CD4-positive, alpha-beta T cell treated with Interleukin-6 at 100 ng/mL for 8 hours (primary cell): ENCODE results near the gene PCNX2.

Source experiments
- DNase-seq: peaks from one replicate; pipeline ENCODE4 v3.0.0-alpha.2; 2020; ENCODE audit warnings: mixed read lengths, low spot score

The PCNX2 gene

GRCh38 chr1:232958067-232958466 lies 337.5 kb downstream of the PCNX2 start:
- DNase-seq: no peak

GRCh38 chr1:232956081-232956480 lies 339.4 kb downstream of the PCNX2 start:
- no peak for DNase-seq

DNA sequence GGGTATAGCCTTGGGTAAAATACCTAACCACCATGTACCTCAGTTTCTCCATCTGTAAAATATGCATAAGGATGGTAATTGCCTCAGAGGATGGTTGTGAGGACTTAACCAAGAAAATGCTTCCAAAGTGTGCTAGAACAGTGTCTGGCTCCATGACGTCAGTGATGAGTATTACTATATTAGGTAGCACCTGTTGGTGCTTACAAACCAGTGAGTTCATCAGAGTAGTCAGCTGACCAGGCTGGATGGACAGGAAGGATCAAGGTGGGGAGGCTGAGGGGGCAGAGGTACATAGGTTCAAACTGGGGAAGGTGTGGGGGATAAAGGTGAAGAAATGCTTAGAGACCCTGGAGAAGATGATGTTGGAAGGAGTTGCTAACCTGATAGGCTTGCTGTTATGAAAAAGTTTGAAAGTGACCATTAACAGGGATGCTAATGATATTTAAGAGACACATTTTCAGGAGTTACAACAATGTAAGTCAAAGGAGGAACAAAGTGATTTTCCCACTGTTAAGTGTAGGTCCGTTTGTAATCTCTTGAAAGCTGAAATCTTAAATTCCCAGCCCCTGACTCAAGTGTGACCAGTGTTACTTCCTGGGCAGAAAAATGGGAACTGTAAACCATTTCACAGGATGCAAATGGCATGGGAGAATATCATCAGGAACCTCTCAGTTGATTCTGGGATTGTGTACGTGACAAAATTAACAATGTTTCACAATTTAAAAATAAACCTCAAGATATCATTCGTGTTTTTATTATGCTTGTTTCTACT lies 340.7 kb downstream of the PCNX2 start:
- no peak for DNase-seq

GRCh38 chr1:232952514-232953499 lies 342.7 kb downstream of the PCNX2 start:
- peak; percentile 20 for DNase-seq

DNA sequence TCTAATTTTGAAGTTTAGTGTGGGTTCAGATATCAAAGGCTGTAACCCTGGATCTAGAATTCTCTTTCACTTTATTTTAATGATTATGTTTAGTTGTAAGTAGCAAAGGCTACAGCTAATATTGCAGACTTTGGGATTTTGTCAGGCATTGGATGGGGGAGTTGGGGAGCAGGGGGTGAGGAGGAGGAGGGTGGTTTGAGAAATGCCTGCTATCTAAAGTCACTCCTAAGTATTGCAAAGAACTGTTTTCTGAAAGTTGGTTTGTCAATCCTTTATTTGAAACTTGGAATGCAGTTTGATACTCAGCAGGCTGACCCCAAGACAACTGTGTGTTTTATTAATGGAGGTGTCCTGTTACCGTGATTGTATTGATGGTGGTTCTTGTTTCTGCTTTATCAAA lies 343.9 kb downstream of the PCNX2 start:
- no peak for DNase-seq

DNA sequence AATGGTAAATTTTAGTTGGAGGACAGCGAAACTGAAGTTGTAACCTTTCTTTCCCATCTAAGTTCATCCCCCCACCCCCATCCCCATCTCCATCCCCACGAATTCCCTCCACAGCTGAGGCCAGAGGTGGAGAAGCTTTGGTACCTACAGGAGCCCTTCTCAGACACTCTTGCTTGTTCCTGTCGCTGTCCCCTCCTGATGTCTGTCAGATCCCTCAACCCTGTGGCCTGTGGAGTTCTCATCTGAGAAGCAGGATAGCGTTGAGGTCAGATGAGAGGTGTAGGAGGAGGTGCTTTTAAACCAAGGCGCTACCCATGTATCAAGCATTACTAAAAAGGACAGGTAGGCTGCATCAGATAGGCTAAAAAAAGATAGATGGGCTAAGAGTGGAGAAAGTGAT lies 344.3 kb downstream of the PCNX2 start:
- peak; percentile 18 for DNase-seq

- DNase-seq: peak; percentile 94
These were observed 345.0 kb downstream of the PCNX2 start, which contains the start of gene NTPCR for GRCh38 chr1:232950197-232951176. Gene NTPCR, plus strand, starts transcription at chr1:232950611. Its CDS starts 100 bp downstream, at chr1:232950711.

DNA sequence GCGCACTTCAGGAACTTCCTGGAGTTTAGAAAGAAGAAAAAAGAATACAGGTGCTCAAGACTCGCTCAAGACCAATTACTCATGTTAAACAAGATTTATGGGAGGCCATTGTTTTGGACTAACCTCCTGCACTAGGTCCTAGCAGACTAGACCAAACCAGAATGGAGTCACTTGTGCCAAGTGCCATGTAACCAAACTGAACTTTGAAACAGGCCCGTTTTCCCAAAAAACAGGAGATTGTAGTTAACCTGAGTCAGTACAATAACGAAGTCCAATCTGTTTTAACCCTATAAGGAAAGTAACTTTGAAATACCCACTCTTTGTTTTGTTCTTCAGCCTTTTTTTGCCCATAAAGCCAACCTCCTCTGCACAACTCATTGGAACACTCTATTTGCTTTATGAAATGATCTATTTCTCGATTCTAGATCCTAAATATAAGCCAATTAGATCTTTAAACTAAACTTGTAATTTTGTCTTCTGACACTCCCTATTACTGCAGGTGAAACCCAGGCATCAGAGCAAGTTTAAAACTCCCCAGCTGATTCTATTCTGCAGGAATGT lies 345.8 kb downstream of the PCNX2 start:
- DNase-seq: no peak

DNA sequence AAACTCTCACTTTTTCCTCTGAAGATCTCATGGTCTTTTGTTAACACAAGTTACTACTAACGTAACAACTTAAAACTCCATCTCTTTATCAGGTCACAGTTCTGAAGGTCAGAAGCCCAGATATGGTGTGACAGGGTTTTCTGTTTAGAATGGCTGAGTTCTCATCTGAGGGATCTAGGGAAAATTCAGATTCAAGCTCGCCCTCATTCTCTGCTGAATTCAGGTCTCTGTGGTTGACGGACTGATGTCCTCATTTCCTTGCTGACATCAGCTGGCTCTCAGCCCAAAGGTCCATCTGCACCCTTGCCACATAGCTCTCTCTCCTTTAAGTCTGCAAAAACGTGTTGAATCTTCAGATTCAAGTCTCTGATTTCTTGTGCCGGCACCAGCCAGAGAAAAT lies 351.2 kb downstream of the PCNX2 start:
- DNase-seq: no peak

DNA sequence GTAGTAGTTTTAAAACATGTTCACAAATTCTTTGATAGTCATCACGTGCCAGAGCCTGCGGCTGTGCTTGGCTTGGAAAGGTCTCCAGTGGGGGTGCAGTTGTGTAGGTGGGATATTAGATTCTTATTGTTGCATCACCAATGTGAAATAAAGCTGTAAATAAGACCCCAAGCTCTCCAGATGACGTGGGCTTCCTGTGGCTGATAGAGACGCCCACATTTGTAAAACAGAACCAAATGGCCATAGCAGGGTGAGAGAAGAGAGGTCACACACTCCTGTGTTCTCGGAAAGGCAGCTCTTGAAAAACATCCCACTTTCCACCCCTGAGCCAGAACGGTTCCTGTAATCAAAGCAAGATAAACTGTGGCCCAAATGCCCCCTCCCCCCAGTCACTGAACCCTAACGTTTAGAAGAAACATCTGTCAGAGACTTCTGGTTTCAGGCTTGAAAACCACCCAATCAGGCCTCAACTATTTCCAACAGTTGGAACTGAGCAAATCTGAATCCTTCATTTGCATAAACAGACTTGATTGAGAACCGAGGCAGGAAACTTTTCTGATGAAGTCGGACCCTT lies 351.8 kb downstream of the PCNX2 start:
- no peak for DNase-seq

DNA sequence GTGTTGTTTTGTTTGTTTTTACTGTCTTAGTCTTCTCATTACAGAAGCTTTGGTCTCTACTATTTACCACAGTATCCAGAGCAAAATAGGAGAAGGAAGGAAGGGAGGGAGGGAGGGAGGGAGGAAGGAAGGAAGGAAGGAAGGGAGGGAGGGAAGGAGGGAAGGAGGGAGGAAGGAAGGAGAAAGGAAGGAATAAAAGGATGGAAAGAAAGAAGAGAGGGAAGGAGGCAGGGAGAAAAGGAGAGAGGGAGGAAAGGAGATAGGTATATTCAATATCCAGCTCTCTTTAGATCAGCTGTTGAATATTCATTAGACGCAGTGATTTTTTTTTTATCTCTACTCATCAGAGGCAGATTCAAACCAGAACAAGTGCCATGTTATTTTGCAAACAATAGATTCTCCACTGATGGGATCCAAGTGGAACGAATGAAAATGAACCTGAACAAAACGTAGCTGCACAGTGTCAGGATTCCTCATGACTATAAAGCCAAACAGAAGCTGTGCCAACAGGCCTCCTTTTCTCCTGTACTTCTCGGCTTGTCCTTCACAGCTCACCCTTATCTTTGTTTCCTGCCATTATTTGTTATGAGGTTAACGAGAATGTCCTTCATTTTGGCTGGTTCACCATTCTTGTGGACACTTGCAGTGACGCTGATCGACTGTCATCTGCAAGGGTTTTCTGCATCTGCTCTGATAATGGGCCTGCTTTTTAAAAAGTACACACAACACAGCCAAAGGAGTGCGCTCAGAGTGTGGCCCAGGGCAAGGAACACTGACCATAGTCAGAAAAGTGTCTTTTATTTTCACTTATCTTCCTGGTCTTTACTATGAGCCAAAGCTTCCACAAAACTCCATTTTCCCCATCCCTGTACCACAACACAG lies 352.9 kb downstream of the PCNX2 start:
- DNase-seq: no peak

- DNase-seq: no peak
These were observed 355.3 kb downstream of the PCNX2 start for GRCh38 chr1:232940262-232940661.

GRCh38 chr1:232939748-232940147 lies 355.8 kb downstream of the PCNX2 start:
- no peak for DNase-seq

DNA sequence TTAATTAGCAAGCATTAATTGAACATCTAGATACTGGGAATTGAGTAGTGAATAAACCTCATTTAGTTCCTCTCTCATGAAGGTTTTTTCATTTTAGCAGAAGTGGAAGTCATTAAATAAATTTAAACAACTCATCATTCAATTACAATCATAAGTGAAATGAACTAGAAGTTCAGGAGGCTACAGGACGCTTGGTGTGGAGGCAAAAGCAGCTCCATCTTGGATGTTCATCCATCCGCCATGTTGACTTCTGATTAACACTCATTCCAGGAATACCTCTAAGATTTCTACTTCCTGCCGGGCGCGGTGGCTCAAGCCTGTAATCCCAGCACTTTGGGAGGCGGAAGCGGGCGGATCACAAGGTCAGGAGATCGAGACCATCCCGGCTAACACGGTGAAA lies 356.6 kb downstream of the PCNX2 start:
- no peak for DNase-seq

GRCh38 chr1:232937741-232938375 lies 357.7 kb downstream of the PCNX2 start:
- DNase-seq: no peak

GRCh38 chr1:232936941-232937340 lies 358.6 kb downstream of the PCNX2 start:
- DNase-seq: no peak
